ENCODE results near the gene TFCP2.
"Not testable (repeated sequence)": the region's sequence is repeated elsewhere in the genome, so short reads cannot be mapped to it uniquely, and the experiment has no call there.

Gene TFCP2

DNA sequence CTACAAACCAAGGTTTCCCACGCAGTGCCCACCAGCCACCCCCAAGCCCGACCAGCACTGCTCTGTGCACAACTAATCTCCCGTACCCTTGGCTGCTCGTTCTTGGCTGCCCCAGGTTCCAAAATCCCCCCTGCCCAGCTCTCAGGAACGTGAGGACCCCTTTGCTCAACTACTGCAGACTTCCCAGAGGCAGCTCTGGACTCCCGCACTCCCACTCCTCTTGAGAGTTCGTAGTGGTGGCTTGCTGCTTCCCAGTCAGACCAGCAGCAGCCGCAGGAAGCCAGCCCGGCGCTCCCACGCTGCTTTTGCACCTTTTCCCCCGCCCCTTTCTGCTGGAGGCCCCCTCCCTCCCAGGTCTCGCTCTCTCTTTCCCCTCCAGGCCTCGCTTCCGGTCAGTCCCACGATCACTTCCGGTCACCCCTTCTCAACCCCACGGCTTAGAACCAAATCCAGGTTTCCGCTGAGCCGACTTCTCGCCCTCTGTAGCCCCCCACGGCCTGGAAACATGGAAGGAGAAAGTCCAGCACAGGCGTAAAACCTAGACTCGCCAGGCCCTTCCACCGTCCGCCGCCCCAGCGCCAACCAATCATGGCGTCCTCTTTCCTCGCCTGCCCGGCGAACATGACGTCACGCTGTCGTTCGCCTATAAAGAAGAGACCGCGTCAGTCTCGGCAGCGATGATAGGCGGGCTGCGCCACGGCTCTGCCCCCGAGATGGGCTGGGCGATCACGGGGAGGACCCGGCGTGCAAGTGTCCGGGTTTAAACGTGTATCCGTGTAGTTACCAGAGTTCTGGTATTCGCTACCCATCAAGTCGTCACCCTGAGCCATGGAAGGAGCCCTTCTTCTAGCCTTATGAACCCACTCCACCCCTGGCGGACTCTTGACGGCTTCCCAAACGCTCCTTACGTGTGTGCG lies at the start of gene TFCP2:
Gene TFCP2, minus strand, starts transcription at position 621 of the 917 bp plus-strand sequence. CDS start 713 bp downstream, outside the sequence.
- DNase-seq: peak; percentile 97

GRCh38 chr12:51222461-51222860 lies 49.5 kb upstream of the TFCP2 start:
- DNase-seq: no peak

DNA sequence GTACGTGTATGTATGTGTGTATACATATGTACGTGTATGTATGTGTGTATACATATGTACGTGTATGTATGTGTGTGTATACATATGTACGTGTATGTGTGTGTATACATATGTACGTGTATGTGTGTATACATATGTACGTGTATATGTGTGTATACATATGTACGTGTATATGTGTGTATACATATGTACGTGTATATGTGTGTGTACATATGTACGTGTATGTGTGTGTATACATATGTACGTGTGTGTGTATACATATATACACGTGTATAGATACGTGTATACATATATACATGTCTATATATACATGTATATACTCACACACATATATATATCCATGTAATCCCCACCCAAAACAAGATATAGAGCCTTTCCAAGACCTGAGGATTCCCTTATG lies 46.9 kb upstream of the TFCP2 start:
- not testable (repeated sequence) for DNase-seq

DNA sequence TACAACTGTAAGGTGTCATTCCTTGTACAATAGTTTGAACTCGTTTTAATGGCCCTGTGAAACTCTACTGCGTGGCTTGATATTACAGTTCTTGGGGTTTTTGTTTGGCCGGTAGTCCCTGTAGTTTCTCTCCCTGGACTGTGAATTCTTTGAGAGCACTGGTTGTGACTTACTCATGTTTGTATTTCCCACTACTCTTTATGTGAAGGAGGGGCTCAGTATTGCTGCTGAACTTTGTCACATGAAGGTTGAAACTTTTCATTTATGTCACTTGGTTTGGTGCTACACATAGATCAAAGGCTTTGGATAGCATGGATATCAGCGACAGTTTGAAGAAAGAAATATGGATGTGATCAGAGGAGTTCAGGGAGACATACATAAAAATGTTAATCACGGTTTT lies 46.4 kb upstream of the TFCP2 start:
- no peak for DNase-seq

GRCh38 chr12:51218607-51219161 lies 45.7 kb upstream of the TFCP2 start:
- DNase-seq: no peak

DNA sequence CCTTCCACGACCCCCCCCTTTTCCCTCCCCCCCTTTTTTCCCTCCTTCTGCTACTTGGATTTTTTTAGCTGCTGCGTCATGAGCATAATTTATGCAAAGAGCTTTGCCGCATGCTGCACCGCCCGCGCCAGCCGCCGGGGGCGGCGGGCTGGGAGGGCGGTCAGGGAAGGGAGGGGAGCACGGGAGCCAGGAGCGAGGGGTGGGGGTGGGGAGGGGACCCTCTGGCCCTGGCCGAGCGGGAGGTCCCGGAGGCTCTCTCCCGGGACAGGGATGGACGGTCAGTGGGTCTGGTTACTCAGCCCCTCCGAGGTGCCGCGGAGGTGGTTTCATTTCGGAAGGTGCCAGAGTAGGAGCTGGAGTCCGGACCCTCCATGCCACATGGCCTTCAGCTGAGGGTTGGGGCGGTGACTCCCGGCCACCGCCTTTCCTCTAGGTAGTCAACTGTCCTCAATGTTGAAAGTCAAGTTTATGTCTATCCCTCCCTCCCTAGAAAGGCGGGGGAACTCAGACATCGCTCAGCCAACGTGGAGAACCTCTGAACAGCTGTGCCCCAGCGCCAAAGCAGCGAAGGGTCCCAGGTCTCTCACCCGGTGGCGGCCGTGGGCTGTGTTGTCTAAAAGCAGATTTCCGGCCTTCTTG lies 45.2 kb upstream of the TFCP2 start, which contains the start of gene POU6F1:
Gene POU6F1, minus strand, starts transcription at position 95 of the 639 bp plus-strand sequence. CDS start 11,226 bp downstream, outside the sequence.
- DNase-seq: peak; percentile 79

GRCh38 chr12:51217133-51217967 lies 44.4 kb upstream of the TFCP2 start:
- DNase-seq: peak; percentile 29

GRCh38 chr12:51216642-51217041 lies 43.7 kb upstream of the TFCP2 start:
- DNase-seq: no peak

GRCh38 chr12:51214895-51215294 lies 42.0 kb upstream of the TFCP2 start:
- no peak for DNase-seq

GRCh38 chr12:51210690-51211395 lies 37.9 kb upstream of the TFCP2 start:
- DNase-seq: no peak

GRCh38 chr12:51209259-51209658 lies 36.3 kb upstream of the TFCP2 start:
- DNase-seq: no peak

GRCh38 chr12:51208016-51208660 lies 35.2 kb upstream of the TFCP2 start:
- no peak for DNase-seq

- no peak for DNase-seq
Measured at GRCh38 chr12:51205350-51205749, 32.4 kb upstream of the TFCP2 start.

DNA sequence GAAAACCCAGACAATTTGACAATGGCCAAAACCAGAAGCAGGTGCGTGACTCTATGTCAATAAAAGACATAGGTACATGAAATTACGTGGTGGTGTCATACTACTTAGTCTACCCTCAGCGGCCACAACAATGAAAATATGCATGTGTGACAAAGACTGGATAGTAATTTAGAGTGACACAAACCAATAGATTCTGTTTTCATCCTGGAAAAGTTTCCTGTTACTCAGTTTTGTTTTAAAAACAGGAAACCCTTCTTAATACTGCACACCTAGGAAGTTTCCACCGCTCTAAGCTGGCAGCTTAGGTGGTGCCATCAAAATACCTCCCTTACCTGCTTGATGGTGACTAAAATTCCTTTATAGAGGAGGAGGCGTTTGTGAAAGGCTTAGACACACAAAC lies 29.8 kb upstream of the TFCP2 start:
- no peak for DNase-seq

DNA sequence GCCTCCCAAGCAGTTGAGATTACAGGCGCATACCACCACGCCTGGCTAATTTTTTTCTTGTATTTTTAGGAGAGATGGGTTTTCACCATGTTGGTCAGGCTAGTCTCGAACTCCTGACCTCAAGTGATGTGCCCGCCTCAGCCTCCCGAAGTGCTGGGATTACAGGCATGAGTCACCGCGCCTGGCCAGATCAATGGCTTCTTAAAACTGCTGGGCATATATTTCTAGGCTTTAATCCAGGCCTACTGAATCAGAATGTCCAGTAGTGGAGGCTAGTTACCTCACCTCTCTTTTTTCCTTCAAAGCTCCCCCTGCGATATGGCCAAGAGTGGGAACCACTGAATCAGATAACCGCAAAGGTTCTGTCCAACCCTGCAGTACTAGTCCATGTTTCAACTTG lies 27.9 kb upstream of the TFCP2 start:
- DNase-seq: no peak

DNA sequence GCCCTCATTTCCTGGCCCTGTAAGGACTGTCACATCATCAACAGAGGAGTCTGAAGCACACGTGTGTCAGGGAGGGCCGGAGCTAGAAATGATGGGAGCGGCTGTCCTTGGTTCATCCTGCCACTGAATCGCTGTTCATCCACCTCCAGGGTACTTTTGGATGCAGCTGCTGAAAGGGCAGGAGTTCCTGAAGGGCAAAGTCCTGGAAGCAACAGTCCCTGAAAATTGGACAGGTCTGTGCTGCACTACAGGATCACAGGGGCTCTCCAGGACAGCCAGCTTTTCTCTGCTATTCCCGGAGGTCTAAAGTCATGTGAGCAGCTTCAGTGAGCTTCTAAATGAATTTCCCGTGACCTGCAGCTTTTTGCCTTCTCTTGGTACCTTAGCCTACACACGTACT lies 27.2 kb upstream of the TFCP2 start:
- no peak for DNase-seq

DNA sequence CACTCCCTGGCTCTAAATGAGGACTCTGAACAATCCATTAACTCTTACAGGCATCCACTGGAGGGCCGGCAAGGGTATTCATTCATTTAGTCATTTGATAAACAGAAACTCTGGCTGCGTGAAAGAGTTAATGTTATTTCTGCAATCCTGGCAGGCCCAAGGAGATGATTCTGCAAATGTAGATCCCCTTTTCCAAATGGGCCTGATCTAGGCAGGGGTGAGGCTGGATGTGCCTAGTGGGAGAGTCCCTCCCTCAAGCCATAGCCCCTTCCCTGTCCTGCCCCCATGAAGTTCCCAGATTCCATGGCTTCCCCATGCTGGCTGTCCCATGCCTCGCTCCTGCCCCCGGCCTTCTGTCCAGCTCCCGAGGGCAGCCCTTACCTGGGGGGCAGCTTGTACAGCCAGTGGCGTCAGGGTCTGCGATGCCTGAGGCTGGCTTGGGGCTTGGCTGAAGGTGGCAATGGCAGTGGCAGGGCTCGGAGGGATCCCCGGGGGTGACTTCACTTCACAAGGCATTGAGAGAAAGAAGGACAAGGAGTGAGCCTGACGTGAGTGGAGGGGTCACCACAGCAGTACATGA lies 26.5 kb upstream of the TFCP2 start:
- DNase-seq: no peak

GRCh38 chr12:51198568-51199365 lies 25.8 kb upstream of the TFCP2 start:
- DNase-seq: no peak

DNA sequence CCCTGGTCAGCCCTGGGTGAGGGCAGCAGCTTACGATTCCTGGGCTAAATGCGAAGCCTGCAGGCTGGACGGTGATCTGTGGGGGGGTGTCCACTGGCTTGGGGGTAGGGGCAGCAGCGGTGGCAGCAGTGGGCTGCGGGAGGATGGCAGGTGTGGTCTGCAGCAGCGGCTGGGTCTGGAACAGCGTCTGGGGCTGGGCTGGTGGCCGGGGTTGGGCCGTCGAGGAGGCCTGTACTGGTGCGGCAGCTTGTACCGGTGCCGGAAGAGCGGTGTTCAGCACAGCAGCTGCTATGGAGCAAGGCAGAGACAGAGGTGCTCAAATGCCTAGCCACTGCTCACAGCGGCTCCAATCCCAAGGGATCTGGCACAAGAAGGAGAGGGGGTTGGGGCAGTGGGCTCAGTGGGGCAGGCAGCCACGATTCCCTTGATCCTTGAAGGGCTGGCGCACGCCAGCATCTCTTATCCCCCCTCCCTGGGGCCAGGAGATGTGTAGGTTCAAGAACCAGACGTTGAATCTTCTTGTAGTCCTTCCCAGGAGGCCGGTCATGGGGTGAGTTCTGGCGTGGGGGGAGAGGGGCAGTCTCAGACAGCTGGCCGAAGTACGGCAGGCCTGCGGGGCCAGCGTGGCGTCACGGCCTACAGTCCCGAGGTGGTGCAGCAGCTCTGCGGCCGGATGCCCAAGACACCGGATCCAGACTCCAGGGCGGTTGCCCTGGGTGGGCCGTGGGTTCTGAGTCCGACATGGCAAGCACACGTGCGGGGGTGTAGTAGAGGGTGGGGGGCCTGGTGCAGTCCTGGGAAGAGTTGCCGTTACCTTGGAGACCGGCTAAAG lies 25.0 kb upstream of the TFCP2 start:
- DNase-seq: no peak

Measured in EL (cell line).